Muscle layer of duodenum (tissue), 2 donors: Measurements from ENCODE around the gene CMTM4.

Experiments used
- H3K27ac ChIP-seq: one replicate; pipeline ENCODE4 v1.7.0; 2013; ENCODE audit warnings: mild to moderate bottlenecking, low read length
- H3K27me3 ChIP-seq: one replicate; pipeline ENCODE4 v1.7.0; 2013; ENCODE audit warnings: low read depth, mild to moderate bottlenecking, control low read depth, low read length
- H3K36me3 ChIP-seq, 2 donors: one replicate each; pipeline ENCODE4 v1.7.0; 2013; ENCODE audit warnings: low read length in 2 of 2, control low read depth in 1 of 2, mild to moderate bottlenecking in 1 of 2; ENCODE audit not compliant: insufficient read depth in 2 of 2, control insufficient read depth in 1 of 2
- H3K4me1 ChIP-seq, 2 donors: one replicate each; pipeline ENCODE4 v1.7.0; 2013; ENCODE audit warnings: low read length in 2 of 2, mild to moderate bottlenecking in 2 of 2, control low read depth in 1 of 2, moderate library complexity in 1 of 2; ENCODE audit not compliant: insufficient read depth in 2 of 2, control insufficient read depth in 1 of 2
- H3K4me3 ChIP-seq, 2 donors: one replicate each; pipeline ENCODE4 v1.7.0; 2013; ENCODE audit warnings: low read length in 2 of 2, low read depth in 1 of 2, mild to moderate bottlenecking in 1 of 2
- H3K9me3 ChIP-seq, 2 donors: one replicate each; pipeline ENCODE4 v1.7.0; 2013; ENCODE audit warnings: low read length in 2 of 2, control low read depth in 1 of 2, mild to moderate bottlenecking in 1 of 2; ENCODE audit not compliant: control insufficient read depth in 1 of 2
- donor health status: healthy.

CMTM4 gene

GRCh38 chr16:66581246-66581952 is 115.1 kb downstream of the CMTM4 start:
- Histone ChIP-seq H3K4me1 (peaks cover 0 to 10% of the 10 kb centered on the region in 2 donors), H3K36me3 (no peaks in the 10 kb centered on the region), H3K27me3 (peaks cover 20% of the 10 kb centered on the region), H3K27ac (no peak overlapping the region), H3K9me3 (no peaks in the 10 kb centered on the region), H3K4me3 (no peak overlapping the region)

GRCh38 chr16:66580605-66581209 is 115.8 kb downstream of the CMTM4 start:
- Histone ChIP-seq H3K27ac (no peak overlapping the region), H3K4me3 (no peak overlapping the region), H3K9me3 (no peaks in the 10 kb centered on the region), H3K27me3 (peaks cover 20% of the 10 kb centered on the region), H3K4me1 (peaks cover 0 to 10% of the 10 kb centered on the region in 2 donors), H3K36me3 (no peaks in the 10 kb centered on the region)

- H3K9me3 ChIP-seq: no peaks in the 10 kb centered on the region
- peaks cover 20% of the 10 kb centered on the region for H3K27me3 ChIP-seq
- H3K27ac ChIP-seq: no peak within 1 kb of the TSS
- no peaks in the 10 kb centered on the region for H3K36me3 ChIP-seq
- H3K4me1 ChIP-seq: peaks cover 0 to 10% of the 10 kb centered on the region in 2 donors
- H3K4me3 ChIP-seq: peak within 1 kb of the TSS in 1 of 2 donors; percentile 56
Observed at GRCh38 chr16:66578651-66579531, 117.7 kb downstream of the CMTM4 start, which contains the start of gene CMTM2. Gene CMTM2, plus strand, starts transcription at chr16:66579463. Its CDS starts 145 bp downstream, at chr16:66579608.

GRCh38 chr16:66576296-66576695 is 120.2 kb downstream of the CMTM4 start:
- H3K9me3 ChIP-seq: no peaks in the 10 kb centered on the region
- no peak overlapping the region for H3K27ac ChIP-seq
- peaks cover 20% of the 10 kb centered on the region for H3K27me3 ChIP-seq
- no peaks in the 10 kb centered on the region for H3K36me3 ChIP-seq
- H3K4me3 ChIP-seq: no peak overlapping the region
- H3K4me1 ChIP-seq: peaks cover 0 to 10% of the 10 kb centered on the region in 2 donors

GRCh38 chr16:66575060-66575459 is 121.5 kb downstream of the CMTM4 start:
- peaks cover under 1 to 10% of the 10 kb centered on the region in 2 donors for H3K4me1 ChIP-seq

GRCh38 chr16:66574531-66574930 is 122.0 kb downstream of the CMTM4 start:
- Histone ChIP-seq H3K4me3 (no peak overlapping the region), H3K27me3 (peaks cover 19% of the 10 kb centered on the region), H3K4me1 (peaks cover 6 to 10% of the 10 kb centered on the region in 2 donors), H3K27ac (no peak overlapping the region), H3K9me3 (no peaks in the 10 kb centered on the region), H3K36me3 (no peaks in the 10 kb centered on the region)

More at GRCh38 chr16:66575060-66575459, 121.5 kb downstream of the CMTM4 start:
- Histone ChIP-seq H3K9me3 (no peaks in the 10 kb centered on the region), H3K27ac (no peak overlapping the region), H3K4me3 (no peak overlapping the region), H3K27me3 (peaks cover 20% of the 10 kb centered on the region), H3K36me3 (no peaks in the 10 kb centered on the region)

- H3K4me3 ChIP-seq: no peak overlapping the region
- H3K27me3 ChIP-seq: peaks cover 14% of the 10 kb centered on the region
- no peak overlapping the region for H3K27ac ChIP-seq
- peaks cover 7% of the 10 kb centered on the region in 2 donors for H3K4me1 ChIP-seq
- H3K9me3 ChIP-seq: no peaks in the 10 kb centered on the region
- H3K36me3 ChIP-seq: no peaks in the 10 kb centered on the region
Observed at GRCh38 chr16:66574081-66574480, 122.5 kb downstream of the CMTM4 start.

GRCh38 chr16:66572356-66572755 is 124.2 kb downstream of the CMTM4 start:
- Histone ChIP-seq H3K4me1 (peaks cover 0 to 7% of the 10 kb centered on the region in 2 donors), H3K36me3 (no peaks in the 10 kb centered on the region), H3K27ac (no peak overlapping the region), H3K27me3 (no peaks in the 10 kb centered on the region), H3K9me3 (no peaks in the 10 kb centered on the region), H3K4me3 (no peak overlapping the region)

GRCh38 chr16:66569827-66570405 is 126.6 kb downstream of the CMTM4 start:
- H3K4me3 ChIP-seq: no peak overlapping the region
- H3K27ac ChIP-seq: no peak overlapping the region
- no peaks in the 10 kb centered on the region for H3K27me3 ChIP-seq
- peaks cover 8 to 15% of the 10 kb centered on the region in 2 donors for H3K36me3 ChIP-seq
- peaks cover 0 to 7% of the 10 kb centered on the region in 2 donors for H3K4me1 ChIP-seq
- no peaks in the 10 kb centered on the region for H3K9me3 ChIP-seq

GRCh38 chr16:66569131-66569530 is 127.4 kb downstream of the CMTM4 start:
- Histone ChIP-seq H3K4me1 (peaks cover 0 to 7% of the 10 kb centered on the region in 2 donors), H3K4me3 (no peak overlapping the region), H3K27me3 (no peaks in the 10 kb centered on the region), H3K27ac (no peak overlapping the region), H3K36me3 (peaks cover 11 to 19% of the 10 kb centered on the region in 2 donors), H3K9me3 (no peaks in the 10 kb centered on the region)

- Histone ChIP-seq H3K4me3 (no peak overlapping the region), H3K27me3 (no peaks in the 10 kb centered on the region), H3K4me1 (peaks cover 0 to 7% of the 10 kb centered on the region in 2 donors), H3K36me3 (peaks cover 11 to 19% of the 10 kb centered on the region in 2 donors), H3K9me3 (no peaks in the 10 kb centered on the region), H3K27ac (no peak overlapping the region)
Observed at GRCh38 chr16:66568355-66568754, 128.2 kb downstream of the CMTM4 start.
